HFFc6 (cell line): Measurements from ENCODE around the gene FOXK1. TPM values are rescaled to one million over a fixed set of nuclear protein-coding genes. Genes with fewer than 3 reads are reported as not detected.

ENCODE experiments used
- DNase-seq: peaks from one replicate; pipeline ENCODE4 v3.0.0-alpha.2; 2018
- H3K27ac Mint-ChIP-seq: 2 replicates; pipeline ENCODE4 v1.8.0; 2020; ENCODE audit warnings: mild to moderate bottlenecking, mixed read lengths
- H3K27me3 Mint-ChIP-seq: 2 replicates; pipeline ENCODE4 v1.8.0; 2021; ENCODE audit warnings: mild to moderate bottlenecking, moderate library complexity, mixed read lengths; ENCODE audit not compliant: insufficient read depth
- H3K36me3 Mint-ChIP-seq: 2 replicates; pipeline ENCODE4 v1.8.0; 2021; ENCODE audit warnings: low read depth, mixed read lengths
- H3K4me1 Mint-ChIP-seq: 2 replicates; pipeline ENCODE4 v1.8.0; 2020; ENCODE audit warnings: low read depth, mixed read lengths
- H3K4me3 Mint-ChIP-seq: 2 replicates; pipeline ENCODE4 v1.8.0; 2020; ENCODE audit warnings: mild to moderate bottlenecking, moderate library complexity, mixed read lengths
- H3K9me3 Mint-ChIP-seq: 2 replicates; pipeline ENCODE4 v1.8.0; 2020; ENCODE audit warnings: mild to moderate bottlenecking, mixed read lengths
- CTCF ChIP-seq: fragments of 200-600 bp; sonication (generic); IDR thresholded peaks from 2 replicates; pipeline ENCODE4 v1.5.0; 2021; ENCODE audit warnings: antibody characterized with exemption, mild to moderate bottlenecking
- total RNA-seq, 6 experiments: library from RNA; stranded (reverse); fragmentation: NEBNext Ultra II Directional; extraction: Animal tissue kit (Norgen Biotek cat#: 25700); gene quantifications; 2 replicates in 1 of 6; 3 replicates in 5 of 6; pipeline ENCODE4 v1.2.3, GENCODE V29; 2021

FOXK1 gene
- total RNA-seq, 6 experiments from 2014 or later: 33.8 to 39.4 (median 36.2) TPM

- H3K4me1 Mint-ChIP-seq: no peaks in the 10 kb centered on the region
- H3K27ac Mint-ChIP-seq: no peak overlapping the region
- no peak overlapping the region for H3K4me3 Mint-ChIP-seq
- H3K36me3 Mint-ChIP-seq: peaks cover 13% of the 10 kb centered on the region
- no peak for TF ChIP-seq CTCF
- peaks cover 17% of the 10 kb centered on the region for H3K9me3 Mint-ChIP-seq
- no peak for DNase-seq
- peaks cover 21% of the 10 kb centered on the region for H3K27me3 Mint-ChIP-seq
Measured at GRCh38 chr7:4809091-4809591, 127.0 kb downstream of the FOXK1 start.

GRCh38 chr7:4809666-4810065, 127.6 kb downstream of the FOXK1 start:
- Mint-ChIP-seq H3K4me3 (no peak overlapping the region), H3K9me3 (peaks cover 19% of the 10 kb centered on the region), H3K27me3 (peaks cover 21% of the 10 kb centered on the region), H3K36me3 (peaks cover 13% of the 10 kb centered on the region), H3K27ac (no peak overlapping the region), H3K4me1 (no peaks in the 10 kb centered on the region)
- no peak for TF ChIP-seq CTCF
- DNase-seq: no peak

- Mint-ChIP-seq H3K36me3 (peaks cover 13% of the 10 kb centered on the region), H3K9me3 (peaks cover 19% of the 10 kb centered on the region), H3K27me3 (peaks cover 11% of the 10 kb centered on the region)
Measured at GRCh38 chr7:4814433-4814832, 132.3 kb downstream of the FOXK1 start.

GRCh38 chr7:4815121-4815520, 133.0 kb downstream of the FOXK1 start:
- peaks cover 13% of the 10 kb centered on the region for H3K36me3 Mint-ChIP-seq
- H3K27me3 Mint-ChIP-seq: peaks cover 15% of the 10 kb centered on the region
- H3K4me3 Mint-ChIP-seq: no peak overlapping the region
- H3K9me3 Mint-ChIP-seq: peaks cover 19% of the 10 kb centered on the region
- no peak for DNase-seq
- H3K4me1 Mint-ChIP-seq: no peaks in the 10 kb centered on the region
- H3K27ac Mint-ChIP-seq: no peak overlapping the region
- no peak for TF ChIP-seq CTCF

More at GRCh38 chr7:4814433-4814832, 132.3 kb downstream of the FOXK1 start:
- Mint-ChIP-seq H3K27ac (no peak overlapping the region), H3K4me3 (no peak overlapping the region), H3K4me1 (no peaks in the 10 kb centered on the region)
- no peak for DNase-seq
- TF ChIP-seq CTCF: no peak

- H3K9me3 Mint-ChIP-seq: peaks cover 19% of the 10 kb centered on the region
- H3K36me3 Mint-ChIP-seq: peaks cover 13% of the 10 kb centered on the region
- no peak for DNase-seq
- H3K4me3 Mint-ChIP-seq: no peak overlapping the region
- peaks cover 15% of the 10 kb centered on the region for H3K27me3 Mint-ChIP-seq
- no peak for TF ChIP-seq CTCF
- H3K4me1 Mint-ChIP-seq: no peaks in the 10 kb centered on the region
- H3K27ac Mint-ChIP-seq: no peak overlapping the region
Measured at GRCh38 chr7:4815609-4816418, 133.7 kb downstream of the FOXK1 start.
